ENCODE measurements around the gene ITGA11. TPM values are rescaled to one million over a fixed set of nuclear protein-coding genes. Genes with fewer than 3 reads are reported as not detected.

The ITGA11 gene
- total and polyA plus RNA-seq, 2 of the 13 experiments (the other 11 are each of a cell fraction or from before 2014, with no cell fraction given): not detected

- H3K27me3 ChIP-seq (ENCODE audit: control insufficient read depth in 1 of 2, insufficient read depth in 2 of 2, low read length in 2 of 2): peaks cover 5 to 19% of the 10 kb centered on the region in 2 experiments; a peak in 2 of 5 replicates
- DNase-seq (ENCODE audit: low spot score) (no peak), ATAC-seq (no peak), FAIRE-seq (no peak)
- H3K9ac ChIP-seq (ENCODE audit: insufficient read depth, low read depth, low read length): no peak overlapping the region
- no peak overlapping the region for H2AFZ ChIP-seq (ENCODE audit: low read length)
- 22% methylated on average over 5 of the region's 9 CpGs for WGBS (ENCODE audit: low lambda C conversion rate)
- ChIA-PET CTCF (ENCODE audit: low intra/inter-chr PET ratio, low total read pairs) (no interaction called here), POLR2A (no interaction called here)
- no peaks in the 10 kb centered on the region for H3K36me3 ChIP-seq (replicated peaks in 1 of 2; ENCODE audit: control insufficient read depth in 1 of 2, insufficient read depth in 2 of 2, low read length in 2 of 2)
- H3K4me2 ChIP-seq (ENCODE audit: low read depth, low read length): no peak overlapping the region
- BruUV-seq (replicated peaks): no TSS peak
- intact Hi-C loops (cut with micrococcal nuclease; ENCODE audit: unreplicated experiment) (no loop called here), in situ Hi-C loops (cut with HindIII; ENCODE audit: extremely low pct_ligation_motif_present, low pct_unique_long_range_greater_than_20kb) (no loop called here)
- no peak overlapping the region for H3K4me3 ChIP-seq (replicated peaks in 1 of 3; ENCODE audit: insufficient read depth in 1 of 3, low read depth in 2 of 3, low read length in 3 of 3)
- H3K9me3 ChIP-seq (ENCODE audit: low read length): no peaks in the 10 kb centered on the region
- H3K79me2 ChIP-seq (ENCODE audit: insufficient read depth, low read length): no peaks in the 10 kb centered on the region
- H4K20me1 ChIP-seq (ENCODE audit: insufficient read depth, low read length): 0 out of 2 replicates have a peak, but pooled peaks cover 4% of the 10 kb centered on the region
- no peak overlapping the region for H3K27ac ChIP-seq (ENCODE audit: extremely low read length, insufficient read depth, low read length)
- no peaks in the 10 kb centered on the region for H3K4me1 ChIP-seq (ENCODE audit: insufficient read depth, low read length)
- TF ChIP-seq GFI1 (CRISPR knock-in tag; IDR thresholded peaks at IDR 0.05; ENCODE audit: borderline replicate concordance) (no peak), HOXA7 (CRISPR knock-in tag; IDR thresholded peaks at IDR 0.05) (no peak), TFE3 (CRISPR knock-in tag; IDR thresholded peaks at IDR 0.05) (no peak), NONO (IDR thresholded peaks at IDR 0.05) (no peak), NONO (CRISPR knock-in tag; conservative IDR thresholded peaks at IDR 0.05) (no peak), ATF2 (CRISPR knock-in tag; IDR thresholded peaks at IDR 0.05) (no peak), ZNF574 (CRISPR knock-in tag; IDR thresholded peaks at IDR 0.05) (no peak), STAT6 (CRISPR knock-in tag; IDR thresholded peaks at IDR 0.05; ENCODE audit: borderline replicate concordance) (no peak), PHF8 (CRISPR knock-in tag; IDR thresholded peaks at IDR 0.05) (no peak), REPIN1 (CRISPR knock-in tag; IDR thresholded peaks at IDR 0.05; ENCODE audit: borderline replicate concordance, low read depth) (no peak), DDIT3 (CRISPR knock-in tag; IDR thresholded peaks at IDR 0.05) (no peak), ZNF570 (CRISPR knock-in tag; IDR thresholded peaks at IDR 0.05; ENCODE audit: borderline replicate concordance) (no peak), ZNF10 (CRISPR knock-in tag; IDR thresholded peaks at IDR 0.05; ENCODE audit: borderline replicate concordance, low read depth) (no peak), ATF4 (CRISPR knock-in tag; IDR thresholded peaks at IDR 0.05) (no peak)
Measured at GRCh38 chr15:68368731-68369435, 63.1 kb downstream of the ITGA11 start.
